Ovary (tissue), 3 donors: Measurements from ENCODE around the gene TUBGCP4.

Experiments
- CTCF ChIP-seq, 3 donors: fragments of 450-650 bp in 2 of 3; fragments of 200-600 bp in 1 of 3; IDR thresholded peaks; one replicate each; pipeline versions ENCODE4 v1.5.1 to v1.8.0; 2016 to 2022; ENCODE audit warnings: antibody characterized with exemption in 3 of 3, mild to moderate bottlenecking in 1 of 3
- POLR2A ChIP-seq: fragments of 450-650 bp; IDR thresholded peaks from one replicate; pipeline ENCODE4 v1.6.1; 2017; ENCODE audit warnings: antibody characterized with exemption, mild to moderate bottlenecking, moderate library complexity
- donor health status: DM: no; HTN: no; CAD: no.

GRCh38 chr15:43406808-43407207, 35.9 kb downstream of the TUBGCP4 start:
- no peak for TF ChIP-seq CTCF (IDR thresholded peaks at IDR 0.05)
- no peak for TF ChIP-seq POLR2A
